Keratinocyte (primary cell): ENCODE results near the gene TSLP. TPM values are rescaled to one million over a fixed set of nuclear protein-coding genes. Genes with fewer than 3 reads are reported as not detected.

Experiments used
- DNase-seq: peaks from one replicate; pipeline ENCODE4 v3.0.0-alpha.2; 2011; ENCODE audit warnings: low read depth, missing footprints, low spot score
- FAIRE-seq: peaks from 2 replicates; lab custom pipeline; 2011; peaks lifted over from hg19 to GRCh38; lab: Jason Lieb, UNC
- H2AFZ ChIP-seq: 2 replicates; pipeline ENCODE4 v1.6.0; 2012; ENCODE audit warnings: low read length, control low read depth, inconsistent platforms; ENCODE audit not compliant: control insufficient read depth
- H3K27ac ChIP-seq: 2 replicates; pipeline ENCODE4 v1.5.1; 2011; ENCODE audit warnings: low read length; ENCODE audit not compliant: control insufficient read depth, insufficient read depth
- H3K27me3 ChIP-seq: 3 replicates; pipeline ENCODE4 v1.6.0; 2011; ENCODE audit warnings: low read length; ENCODE audit not compliant: control insufficient read depth, insufficient read depth; ENCODE audit errors: extremely low read depth
- H3K36me3 ChIP-seq, 2 experiments: 2 replicates in 1 of 2; 3 replicates in 1 of 2; pipeline ENCODE4 v1.5.1; 2011; ENCODE audit warnings: low read length in 2 of 2, mild to moderate bottlenecking in 1 of 2; ENCODE audit not compliant: control insufficient read depth in 2 of 2, insufficient read depth in 2 of 2; ENCODE audit errors: extremely low read depth in 1 of 2
- H3K4me1 ChIP-seq: 3 replicates; pipeline ENCODE4 v1.5.1; 2011; ENCODE audit warnings: low read length; ENCODE audit not compliant: control insufficient read depth, insufficient read depth; ENCODE audit errors: extremely low read depth
- H3K4me2 ChIP-seq: 3 replicates; pipeline ENCODE4 v1.6.0; 2011; ENCODE audit warnings: low read depth, low read length; ENCODE audit not compliant: control insufficient read depth, insufficient read depth; ENCODE audit errors: extremely low read depth
- H3K4me3 ChIP-seq, 3 experiments: fragments of 200-600 bp in 1 of 3; sonication (generic) in 1 of 3; 2 replicates in 2 of 3; 3 replicates in 1 of 3; pipeline ENCODE4 v1.5.1; 2011 to 2016; ENCODE audit warnings: low read length in 3 of 3, mild to moderate bottlenecking in 3 of 3, control low read depth in 2 of 3, inconsistent platforms in 1 of 3, low read depth in 1 of 3, mixed read lengths in 1 of 3, mixed run types in 1 of 3, moderate library complexity in 1 of 3; ENCODE audit not compliant: control insufficient read depth in 2 of 3, insufficient read depth in 2 of 3; ENCODE audit errors: extremely low read depth in 1 of 3
- H3K79me2 ChIP-seq: 2 replicates; pipeline ENCODE4 v1.6.0; 2012; ENCODE audit warnings: low read length; ENCODE audit not compliant: control insufficient read depth, insufficient read depth
- H3K9ac ChIP-seq: 3 replicates; pipeline ENCODE4 v1.6.0; 2011; ENCODE audit warnings: low read length; ENCODE audit not compliant: control insufficient read depth, insufficient read depth; ENCODE audit errors: extremely low read depth
- H3K9me1 ChIP-seq: 3 replicates; pipeline ENCODE4 v1.6.0; 2011; ENCODE audit warnings: low read length; ENCODE audit not compliant: control insufficient read depth, insufficient read depth; ENCODE audit errors: extremely low read depth
- H3K9me3 ChIP-seq: 2 replicates; pipeline ENCODE4 v1.5.1; 2012; ENCODE audit warnings: low read depth, low read length; ENCODE audit not compliant: control insufficient read depth
- H4K20me1 ChIP-seq: 3 replicates; pipeline ENCODE4 v1.6.0; 2011; ENCODE audit warnings: low read length; ENCODE audit not compliant: control insufficient read depth, insufficient read depth; ENCODE audit errors: extremely low read depth
- CTCF ChIP-seq, 3 experiments: IDR thresholded peaks in 1 of 3; conservative IDR thresholded peaks in 1 of 3; optimal IDR thresholded peaks in 1 of 3; 2 replicates in 2 of 3; 3 replicates in 1 of 3; pipeline versions ENCODE3 to v1.5.1; 2011; ENCODE audit warnings: low read length in 3 of 3, mild to moderate bottlenecking in 3 of 3, moderate library complexity in 2 of 3, control low read depth in 1 of 3, inconsistent platforms in 1 of 3; ENCODE audit not compliant: insufficient read depth in 2 of 3; ENCODE audit errors: extremely low read depth in 1 of 3
- EZH2 ChIP-seq: IDR thresholded peaks from one replicate; pipeline ENCODE4 v1.6.1; 2012; ENCODE audit warnings: inconsistent platforms, mild to moderate bottlenecking, low read length, moderate library complexity
- dilution Hi-C: fragments of 300-500 bp; cut with MboI; formaldehyde crosslinking; loops from one replicate; pipeline ENCODE4 v1.7.0; 2020; ENCODE audit warnings: low sequenced_read_pairs; ENCODE audit not compliant: extremely low pct_ligation_motif_present
- polyA plus RNA-seq, 5 experiments: library from polyadenylated mRNA; depleted of rRNA in 3 of 5; stranded (reverse) in 3 of 5; stranded (forward) in 1 of 5; unstranded in 1 of 5; fragments of >200 nt; gene quantifications; 1 replicate in 1 of 5; 2 replicates in 3 of 5; 3 replicates in 1 of 5; pipeline versions ENCODE4 v1.2.1 to v1.2.3, GENCODE V29; 2011 to 2012; ENCODE audit warnings: missing spikeins in 2 of 5, low read depth in 1 of 5, low replicate concordance in 1 of 5

TSLP gene
- polyA plus RNA-seq, 1 donor (not counting 4 experiments of a cell fraction or from before 2014, with no cell fraction given): 1.1 TPM

- peaks cover 11 to 26% of the 10 kb centered on the region in 2 experiments for H3K36me3 ChIP-seq
These were observed 34.9 kb downstream of the TSLP start for GRCh38 chr5:111106320-111106948.

GRCh38 chr5:111107371-111107770 lies 35.9 kb downstream of the TSLP start:
- Histone ChIP-seq H3K27me3 (no peaks in the 10 kb centered on the region), H3K9me1 (no peaks in the 10 kb centered on the region), H2AFZ (no peak overlapping the region), H3K4me3 (no peak overlapping the region), H3K9ac (no peak overlapping the region), H3K9me3 (no peaks in the 10 kb centered on the region), H3K36me3 (peaks cover 13 to 26% of the 10 kb centered on the region in 2 experiments), H3K4me2 (no peak overlapping the region), H3K79me2 (no peaks in the 10 kb centered on the region), H3K4me1 (no peaks in the 10 kb centered on the region), H4K20me1 (no peaks in the 10 kb centered on the region), H3K27ac (no peak overlapping the region)
- no peak for TF ChIP-seq CTCF (optimal IDR thresholded peaks at IDR 0.05 in 1 of 3, IDR thresholded peaks at IDR 0.05 in 1 of 3, conservative IDR thresholded peaks at IDR 0.05 in 1 of 3; ENCODE audit: extremely low read depth in 1 of 3, insufficient read depth in 2 of 3, low read length in 3 of 3)
- TF ChIP-seq EZH2: no peak
- no peak for FAIRE-seq
- no peak for DNase-seq
- dilution Hi-C loops: no loop called here

More at GRCh38 chr5:111106320-111106948, 34.9 kb downstream of the TSLP start:
- no peak for TF ChIP-seq CTCF (optimal IDR thresholded peaks at IDR 0.05 in 1 of 3, IDR thresholded peaks at IDR 0.05 in 1 of 3, conservative IDR thresholded peaks at IDR 0.05 in 1 of 3; ENCODE audit: extremely low read depth in 1 of 3, insufficient read depth in 2 of 3, low read length in 3 of 3)
- TF ChIP-seq EZH2: no peak
- Histone ChIP-seq H3K4me3 (no peak overlapping the region), H3K9ac (no peak overlapping the region), H3K27me3 (no peaks in the 10 kb centered on the region), H2AFZ (no peak overlapping the region), H3K9me3 (no peaks in the 10 kb centered on the region), H3K4me2 (no peak overlapping the region), H3K4me1 (no peaks in the 10 kb centered on the region), H3K79me2 (no peaks in the 10 kb centered on the region), H3K9me1 (no peaks in the 10 kb centered on the region), H4K20me1 (no peaks in the 10 kb centered on the region), H3K27ac (no peak overlapping the region)
- dilution Hi-C loops: no loop called here
- no peak for DNase-seq
- FAIRE-seq: no peak
